ENCODE data around the gene B4GALNT4. TPM values are rescaled to one million over a fixed set of nuclear protein-coding genes. Genes with fewer than 3 reads are reported as not detected.

The B4GALNT4 gene
- total and polyA plus RNA-seq, 2 donors from 2014 or later, result 0.82 to 1.4 TPM

DNA sequence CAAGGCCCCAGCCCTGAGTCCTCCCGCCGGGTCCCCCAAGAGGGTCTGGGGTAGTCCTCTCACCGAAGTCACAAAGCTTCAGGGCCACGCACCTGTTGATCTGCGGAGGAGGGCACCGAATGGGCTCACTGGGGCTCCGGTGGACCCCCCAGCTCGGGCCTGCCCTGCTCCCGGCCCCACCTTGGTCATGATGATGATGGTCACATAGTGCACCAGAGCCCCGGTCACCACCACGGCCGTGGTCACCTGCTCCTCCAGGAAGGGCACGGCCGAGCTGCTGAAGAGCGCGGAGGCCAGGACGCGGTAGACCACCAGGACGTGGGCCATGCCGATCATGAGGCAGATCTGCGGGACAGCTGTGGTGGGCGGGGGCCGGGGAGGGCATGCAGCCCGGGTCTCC, 59.0 kb downstream of the B4GALNT4 start:
- no peak overlapping the region for H3K9ac ChIP-seq (ENCODE audit: low read length in 3 of 3)
- DNase-seq (peak in 1 of 5 donors; percentile 24), FAIRE-seq (no peak)
- no peaks in the 10 kb centered on the region for H3K36me3 ChIP-seq (ENCODE audit: control insufficient read depth in 2 of 3, insufficient read depth in 3 of 3, low read length in 3 of 3)
- no peaks in the 10 kb centered on the region for H3K4me1 ChIP-seq (ENCODE audit: control insufficient read depth in 2 of 3, insufficient read depth in 2 of 3, low read depth in 1 of 3, low read length in 3 of 3)
- no peaks in the 10 kb centered on the region for H3K27me3 ChIP-seq (ENCODE audit: control insufficient read depth, insufficient read depth, low read length)
- intact Hi-C loops (cut with DNase I), result no loop called here
- no peak overlapping the region for H3K27ac ChIP-seq (ENCODE audit: low read depth in 2 of 2, low read length in 2 of 2)
- no peak overlapping the region for H3K4me3 ChIP-seq (ENCODE audit: low read length in 3 of 3)
- no peak for TF ChIP-seq CTCF (IDR thresholded peaks at IDR 0.05; ENCODE audit: borderline replicate concordance, extremely low read depth, insufficient read depth)
- no peaks in the 10 kb centered on the region for H3K9me3 ChIP-seq (ENCODE audit: control insufficient read depth in 2 of 3, insufficient read depth in 1 of 3, low read length in 3 of 3)

- Histone ChIP-seq H3K9ac (ENCODE audit: low read length in 3 of 3) (no peak overlapping the region), H3K27ac (ENCODE audit: low read depth in 2 of 2, low read length in 2 of 2) (no peak overlapping the region), H3K36me3 (ENCODE audit: control insufficient read depth in 2 of 3, insufficient read depth in 3 of 3, low read length in 3 of 3) (no peaks in the 10 kb centered on the region), H3K27me3 (ENCODE audit: control insufficient read depth, insufficient read depth, low read length) (no peaks in the 10 kb centered on the region), H3K4me1 (ENCODE audit: control insufficient read depth in 2 of 3, insufficient read depth in 2 of 3, low read depth in 1 of 3, low read length in 3 of 3) (no peaks in the 10 kb centered on the region), H3K9me3 (ENCODE audit: control insufficient read depth in 2 of 3, insufficient read depth in 1 of 3, low read length in 3 of 3) (no peaks in the 10 kb centered on the region), H3K4me3 (ENCODE audit: low read length in 3 of 3) (no peak overlapping the region)
- no peak for TF ChIP-seq CTCF (IDR thresholded peaks at IDR 0.05; ENCODE audit: borderline replicate concordance, extremely low read depth, insufficient read depth)
- intact Hi-C loops (cut with DNase I), result no loop called here
- FAIRE-seq, result no peak
- no peak for DNase-seq
Measured at GRCh38 chr11:429391-429790, 60.1 kb downstream of the B4GALNT4 start.

GRCh38 chr11:429931-430456, 60.7 kb downstream of the B4GALNT4 start:
- no peak for TF ChIP-seq CTCF (IDR thresholded peaks at IDR 0.05; ENCODE audit: borderline replicate concordance, extremely low read depth, insufficient read depth)
- intact Hi-C loops (cut with DNase I), result no loop called here
- peak in 1 of 5 donors; percentile 36 for DNase-seq
- H3K4me1 ChIP-seq (ENCODE audit: control insufficient read depth in 2 of 3, insufficient read depth in 2 of 3, low read depth in 1 of 3, low read length in 3 of 3), result no peaks in the 10 kb centered on the region
- no peaks in the 10 kb centered on the region for H3K9me3 ChIP-seq (ENCODE audit: control insufficient read depth in 2 of 3, insufficient read depth in 1 of 3, low read length in 3 of 3)
- H3K36me3 ChIP-seq (ENCODE audit: control insufficient read depth in 2 of 3, insufficient read depth in 3 of 3, low read length in 3 of 3), result no peaks in the 10 kb centered on the region
- no peak for FAIRE-seq
- H3K4me3 ChIP-seq (ENCODE audit: low read length in 3 of 3), result no peak overlapping the region
- no peaks in the 10 kb centered on the region for H3K27me3 ChIP-seq (ENCODE audit: control insufficient read depth, insufficient read depth, low read length)
- no peak overlapping the region for H3K27ac ChIP-seq (ENCODE audit: low read depth in 2 of 2, low read length in 2 of 2)
- H3K9ac ChIP-seq (ENCODE audit: low read length in 3 of 3), result no peak overlapping the region

Other genes with a start within 250 kb of the B4GALNT4 start
- not detected for gene SCGB1C1, start 176.4 kb upstream of the B4GALNT4 start, total RNA-seq
- not detected for gene SCGB1C1, start 176.4 kb upstream of the B4GALNT4 start, polyA plus RNA-seq (ENCODE audit: insufficient read depth, low read depth, low replicate concordance)
- gene BET1L, start 162.1 kb upstream of the B4GALNT4 start, total RNA-seq, result 56.5 TPM
- gene BET1L, start 162.1 kb upstream of the B4GALNT4 start, polyA plus RNA-seq (ENCODE audit: insufficient read depth, low read depth, low replicate concordance), result 43.9 TPM
- gene RIC8A, start 161.8 kb upstream of the B4GALNT4 start, total RNA-seq, result 92.1 TPM
- gene RIC8A, start 161.8 kb upstream of the B4GALNT4 start, polyA plus RNA-seq (ENCODE audit: insufficient read depth, low read depth, low replicate concordance), result 52.3 TPM
- 28.3 TPM for gene SIRT3, start 133.2 kb upstream of the B4GALNT4 start, total RNA-seq
- 28.7 TPM for gene SIRT3, start 133.2 kb upstream of the B4GALNT4 start, polyA plus RNA-seq (ENCODE audit: insufficient read depth, low read depth, low replicate concordance)
- gene PSMD13, start 132.5 kb upstream of the B4GALNT4 start, total RNA-seq, result 87.7 TPM
- gene PSMD13, start 132.5 kb upstream of the B4GALNT4 start, polyA plus RNA-seq (ENCODE audit: insufficient read depth, low read depth, low replicate concordance), result 115 TPM
- 1.6 TPM for gene NLRP6, start 91.1 kb upstream of the B4GALNT4 start, total RNA-seq
- gene NLRP6, start 91.1 kb upstream of the B4GALNT4 start, polyA plus RNA-seq (ENCODE audit: insufficient read depth, low read depth, low replicate concordance), result 0.32 TPM
- 64.1 TPM for gene PGGHG, start 80.4 kb upstream of the B4GALNT4 start, total RNA-seq
- 16.1 TPM for gene PGGHG, start 80.4 kb upstream of the B4GALNT4 start, polyA plus RNA-seq (ENCODE audit: insufficient read depth, low read depth, low replicate concordance)
- gene IFITM5, start 70.0 kb upstream of the B4GALNT4 start, total RNA-seq, result not detected
- gene IFITM5, start 70.0 kb upstream of the B4GALNT4 start, polyA plus RNA-seq (ENCODE audit: insufficient read depth, low read depth, low replicate concordance), result not detected
- 1,111 TPM for gene IFITM2, start 61.7 kb upstream of the B4GALNT4 start, total RNA-seq
- 814 TPM for gene IFITM2, start 61.7 kb upstream of the B4GALNT4 start, polyA plus RNA-seq (ENCODE audit: insufficient read depth, low read depth, low replicate concordance)
- gene IFITM1, start 55.5 kb upstream of the B4GALNT4 start, total RNA-seq, result 440 TPM
- 248 TPM for gene IFITM1, start 55.5 kb upstream of the B4GALNT4 start, polyA plus RNA-seq (ENCODE audit: insufficient read depth, low read depth, low replicate concordance)
- gene IFITM3, start 48.6 kb upstream of the B4GALNT4 start, total RNA-seq, result 1,286 TPM
- 1,281 TPM for gene IFITM3, start 48.6 kb upstream of the B4GALNT4 start, polyA plus RNA-seq (ENCODE audit: insufficient read depth, low read depth, low replicate concordance)
- 3.6 TPM for gene PKP3, start 24.7 kb downstream of the B4GALNT4 start, total RNA-seq
- gene PKP3, start 24.7 kb downstream of the B4GALNT4 start, polyA plus RNA-seq (ENCODE audit: insufficient read depth, low read depth, low replicate concordance), result 1.9 TPM
- gene SIGIRR, start 45.5 kb downstream of the B4GALNT4 start, total RNA-seq, result 89.1 TPM
- 181 TPM for gene SIGIRR, start 45.5 kb downstream of the B4GALNT4 start, polyA plus RNA-seq (ENCODE audit: insufficient read depth, low read depth, low replicate concordance)
- 21.8 TPM for gene ANO9, start 72.5 kb downstream of the B4GALNT4 start, total RNA-seq
- 11.3 TPM for gene ANO9, start 72.5 kb downstream of the B4GALNT4 start, polyA plus RNA-seq (ENCODE audit: insufficient read depth, low read depth, low replicate concordance)
- gene PTDSS2, start 80.8 kb downstream of the B4GALNT4 start, total RNA-seq, result 28.5 TPM
- gene PTDSS2, start 80.8 kb downstream of the B4GALNT4 start, polyA plus RNA-seq (ENCODE audit: insufficient read depth, low read depth, low replicate concordance), result 37.7 TPM
- gene RNH1, start 137.7 kb downstream of the B4GALNT4 start, total RNA-seq, result 191 TPM
- gene RNH1, start 137.7 kb downstream of the B4GALNT4 start, polyA plus RNA-seq (ENCODE audit: insufficient read depth, low read depth, low replicate concordance), result 171 TPM
- 66.1 TPM for gene HRAS, start 166.1 kb downstream of the B4GALNT4 start, total RNA-seq
- 100 TPM for gene HRAS, start 166.1 kb downstream of the B4GALNT4 start, polyA plus RNA-seq (ENCODE audit: insufficient read depth, low read depth, low replicate concordance)
- gene LRRC56, start 168.0 kb downstream of the B4GALNT4 start, total RNA-seq, result 7.7 TPM
- 1.2 TPM for gene LRRC56, start 168.0 kb downstream of the B4GALNT4 start, polyA plus RNA-seq (ENCODE audit: insufficient read depth, low read depth, low replicate concordance)
- 8.0 TPM for gene LMNTD2, start 191.2 kb downstream of the B4GALNT4 start, total RNA-seq
- gene LMNTD2, start 191.2 kb downstream of the B4GALNT4 start, polyA plus RNA-seq (ENCODE audit: insufficient read depth, low read depth, low replicate concordance), result 6.2 TPM
- gene RASSF7, start 191.5 kb downstream of the B4GALNT4 start, total RNA-seq, result 106 TPM
- gene RASSF7, start 191.5 kb downstream of the B4GALNT4 start, polyA plus RNA-seq (ENCODE audit: insufficient read depth, low read depth, low replicate concordance), result 108 TPM
- gene PHRF1, start 207.0 kb downstream of the B4GALNT4 start, total RNA-seq, result 30.9 TPM
- 7.5 TPM for gene PHRF1, start 207.0 kb downstream of the B4GALNT4 start, polyA plus RNA-seq (ENCODE audit: insufficient read depth, low read depth, low replicate concordance)
- gene IRF7, start 246.5 kb downstream of the B4GALNT4 start, total RNA-seq, result 36.7 TPM
- gene IRF7, start 246.5 kb downstream of the B4GALNT4 start, polyA plus RNA-seq (ENCODE audit: insufficient read depth, low read depth, low replicate concordance), result 21.5 TPM